Aorta (tissue), 5 donors: ENCODE results near the gene CDC45. TPM values are rescaled to one million over a fixed set of nuclear protein-coding genes. Genes with fewer than 3 reads are reported as not detected.
"Not testable (repeated sequence)": the region's sequence is repeated elsewhere in the genome, so short reads cannot be mapped to it uniquely, and the experiment has no call there.

Experiments
- ATAC-seq: fragments of 200-7000 bp; cut with Tn5 transposase; one replicate; pipeline ENCODE4 v1.9.1; 2022; ENCODE audit warnings: moderate library complexity; ENCODE audit not compliant: low FRiP score
- DNase-seq, 2 donors: peaks; one replicate each; pipeline ENCODE4 v3.0.0-alpha.2; 2020
- H3K27ac ChIP-seq, 2 donors: one replicate each; pipeline ENCODE4 v1.5.1; 2013; ENCODE audit warnings: low read length in 2 of 2, mild to moderate bottlenecking in 2 of 2, moderate library complexity in 2 of 2, control low read depth in 1 of 2, inconsistent platforms in 1 of 2, low read depth in 1 of 2
- H3K27me3 ChIP-seq, 2 donors: one replicate each; pipeline ENCODE4 v1.6.1; 2013; ENCODE audit warnings: control low read depth in 1 of 2, low read length in 1 of 2, mild to moderate bottlenecking in 1 of 2, moderate library complexity in 1 of 2; ENCODE audit not compliant: insufficient read depth in 2 of 2, control insufficient read depth in 1 of 2
- H3K36me3 ChIP-seq, 2 donors: one replicate each; pipeline ENCODE4 v1.6.1; 2013; ENCODE audit warnings: control low read depth in 1 of 2, low read length in 1 of 2, mild to moderate bottlenecking in 1 of 2; ENCODE audit not compliant: insufficient read depth in 2 of 2, control insufficient read depth in 1 of 2
- H3K4me1 ChIP-seq, 2 donors: one replicate each; pipeline ENCODE4 v1.6.1; 2013; ENCODE audit warnings: low read length in 2 of 2, control low read depth in 1 of 2, mild to moderate bottlenecking in 1 of 2, moderate library complexity in 1 of 2; ENCODE audit not compliant: insufficient read depth in 2 of 2, control insufficient read depth in 1 of 2
- H3K4me3 ChIP-seq, 2 donors: one replicate each; pipeline ENCODE4 v1.5.1; 2013; ENCODE audit warnings: low read length in 2 of 2, control low read depth in 1 of 2, mild to moderate bottlenecking in 1 of 2
- H3K9me3 ChIP-seq: one replicate; pipeline ENCODE4 v1.6.1; 2013; ENCODE audit warnings: mild to moderate bottlenecking, low read length; ENCODE audit not compliant: control insufficient read depth
- WGBS, 2 donors: extraction: QIAGEN DNeasy Blood & Tissue Kit; methylation state at CpG; one replicate each; pipeline ENCODE4 v1.1.7; 2013; 5-methylcytosine and 5-hydroxymethylcytosine counted together
- intact Hi-C, 2 donors: fragments of 100-400 bp; cut with DNase I; formaldehyde crosslinking; loops; one replicate each; pipeline versions ENCODE4 v1.14.2 to v1.15.0; 2022
- polyA plus RNA-seq, 2 donors: library from polyadenylated mRNA; stranded (reverse); fragments of 200-250 nt; gene quantifications; one replicate each; pipeline ENCODE4 v1.2.3, GENCODE V29; 2013
- total RNA-seq, 2 donors: library from RNA; stranded (reverse); fragmentation: NEBNext Ultra II Directional; extraction: Animal tissue kit (Norgen Biotek cat#: 25700); gene quantifications; one replicate each; pipeline ENCODE4 v1.2.1, GENCODE V29; 2021
- donor health status: healthy with polysubstance abuse.
- donor health status: Bipolar disorder and iron deficiency.
- donor health status: DM: no; HTN: no; CAD: no.
- donor health status: DM: no; HTN: no; CAD: no.
- donor health status: DM: yes; HTN: yes; CAD: no.

CDC45 gene
- total and polyA plus RNA-seq, 4 donors: 0.63 to 1.3 (median 0.85) TPM

GRCh38 chr22:19434829-19435580 is 44.7 kb upstream of the CDC45 start:
- ATAC-seq (no peak), DNase-seq (no peak)
- Histone ChIP-seq H3K4me1 (no peaks in the 10 kb centered on the region), H3K9me3 (no peaks in the 10 kb centered on the region), H3K36me3 (peaks cover 0 to 2% of the 10 kb centered on the region in 2 donors), H3K4me3 (no peak overlapping the region), H3K27ac (no peak overlapping the region), H3K27me3 (no peaks in the 10 kb centered on the region)
- 78 to 81% methylated on average over 2 of the region's 2 CpGs for WGBS, 2 donors
- intact Hi-C loops: loop anchor here (5.0 to 10.0 kb wide), 3 partner anchors 42 to 290 kb away; partner anchors contain the start of genes CDC45 (in 1 of the 2), ESS2 (in 1 of the 2), SLC25A1 (in 1 of the 2) and UFD1 (in 1 of the 2)

DNA sequence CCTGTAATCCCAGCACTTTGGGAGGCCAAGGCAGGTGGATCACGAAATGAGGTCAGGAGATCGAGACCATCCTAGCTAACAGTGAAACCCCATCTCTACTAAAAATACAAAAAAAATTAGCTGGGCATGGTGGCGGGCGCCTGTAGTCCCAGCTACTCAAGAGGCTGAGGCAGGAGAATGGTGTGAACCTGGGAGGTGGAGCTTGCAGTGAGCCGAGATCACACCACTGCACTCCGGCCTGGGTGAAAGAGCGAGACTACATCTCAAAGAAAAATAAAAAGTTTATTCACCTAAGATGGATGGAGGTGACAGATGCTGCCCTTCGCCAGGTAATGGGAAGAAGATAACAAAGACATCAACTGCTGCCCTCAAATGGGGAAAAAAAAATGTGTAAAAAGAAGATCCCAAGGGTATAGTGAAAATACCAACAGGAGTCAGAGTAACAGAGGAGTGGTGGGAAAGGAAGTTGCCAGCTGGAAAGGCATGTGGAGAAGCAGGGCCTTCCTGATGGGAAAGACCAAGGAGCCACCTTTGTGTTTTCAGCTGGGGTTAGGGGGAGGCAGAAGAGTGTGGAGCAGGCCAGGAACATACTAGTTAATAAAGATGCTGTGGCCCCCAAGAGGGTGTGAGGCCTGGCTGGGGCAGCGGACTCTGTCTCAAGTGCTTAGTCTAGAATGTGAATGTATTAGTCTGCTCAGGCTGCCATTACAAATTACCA is 43.1 kb upstream of the CDC45 start:
- H3K27me3 ChIP-seq, H3K9me3 ChIP-seq, H3K4me1 ChIP-seq, DNase-seq, H3K4me3 ChIP-seq, H3K36me3 ChIP-seq, ATAC-seq, H3K27ac ChIP-seq: not testable (repeated sequence)
- intact Hi-C loops: loop anchor here in 1 of 2 donors (10.0 kb wide), 1 partner anchor 292 kb away; the partner anchor contains the start of gene ESS2
- WGBS, 2 donors: 90 to 91% methylated on average over 9 of the region's 9 CpGs

DNA sequence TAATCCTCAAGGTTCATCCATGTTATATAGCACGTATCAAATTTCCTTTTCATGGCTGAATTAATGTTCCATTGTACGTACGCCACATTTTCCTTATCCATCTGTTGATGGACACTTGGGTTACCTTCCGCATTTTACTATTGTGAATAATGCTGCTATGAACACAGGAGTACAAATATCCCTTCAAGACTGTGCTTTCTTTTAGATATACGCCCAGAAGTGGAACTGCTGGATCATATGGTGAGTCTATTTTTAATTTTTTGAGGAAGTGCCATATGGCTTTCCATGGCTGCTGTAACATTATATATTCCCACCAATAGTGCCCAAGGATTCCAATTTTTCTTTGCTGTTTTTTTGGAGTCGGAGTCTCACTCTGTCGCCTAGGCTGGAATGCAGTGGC is 41.4 kb upstream of the CDC45 start:
- 62 to 69% methylated on average over 7 of the region's 7 CpGs for WGBS, 2 donors
- intact Hi-C loops: loop anchor here in 1 of 2 donors (10.0 kb wide), 1 partner anchor 293 kb away; the partner anchor contains the start of gene ESS2
- Histone ChIP-seq H3K4me1 (no peaks in the 10 kb centered on the region), H3K4me3 (no peak overlapping the region), H3K9me3 (no peaks in the 10 kb centered on the region), H3K27ac (no peak overlapping the region), H3K27me3 (no peaks in the 10 kb centered on the region), H3K36me3 (peaks cover 0 to 2% of the 10 kb centered on the region in 2 donors)
- DNase-seq (no peak), ATAC-seq (no peak)

- no peaks in the 10 kb centered on the region for H3K4me1 ChIP-seq
- no peak for DNase-seq
- H3K27me3 ChIP-seq: no peaks in the 10 kb centered on the region
- intact Hi-C loops: no loop called here
- H3K36me3 ChIP-seq: no peaks in the 10 kb centered on the region
- H3K9me3 ChIP-seq: no peaks in the 10 kb centered on the region
- WGBS, 2 donors: 74 to 86% methylated on average over 8 of the region's 8 CpGs
- no peak overlapping the region for H3K4me3 ChIP-seq
- ATAC-seq: no peak
- no peak overlapping the region for H3K27ac ChIP-seq
Observed at GRCh38 chr22:19440411-19441195, 39.1 kb upstream of the CDC45 start.

- intact Hi-C loops: no loop called here
- no peaks in the 10 kb centered on the region for H3K36me3 ChIP-seq
- H3K27ac ChIP-seq: no peak overlapping the region
- ATAC-seq (no peak), DNase-seq (no peak)
- H3K27me3 ChIP-seq: no peaks in the 10 kb centered on the region
- 91 to 93% methylated on average over 2 of the region's 2 CpGs for WGBS, 2 donors
- H3K4me1 ChIP-seq: no peaks in the 10 kb centered on the region
- H3K9me3 ChIP-seq: no peaks in the 10 kb centered on the region
- no peak overlapping the region for H3K4me3 ChIP-seq
Observed at GRCh38 chr22:19442166-19442565, 37.6 kb upstream of the CDC45 start.

DNA sequence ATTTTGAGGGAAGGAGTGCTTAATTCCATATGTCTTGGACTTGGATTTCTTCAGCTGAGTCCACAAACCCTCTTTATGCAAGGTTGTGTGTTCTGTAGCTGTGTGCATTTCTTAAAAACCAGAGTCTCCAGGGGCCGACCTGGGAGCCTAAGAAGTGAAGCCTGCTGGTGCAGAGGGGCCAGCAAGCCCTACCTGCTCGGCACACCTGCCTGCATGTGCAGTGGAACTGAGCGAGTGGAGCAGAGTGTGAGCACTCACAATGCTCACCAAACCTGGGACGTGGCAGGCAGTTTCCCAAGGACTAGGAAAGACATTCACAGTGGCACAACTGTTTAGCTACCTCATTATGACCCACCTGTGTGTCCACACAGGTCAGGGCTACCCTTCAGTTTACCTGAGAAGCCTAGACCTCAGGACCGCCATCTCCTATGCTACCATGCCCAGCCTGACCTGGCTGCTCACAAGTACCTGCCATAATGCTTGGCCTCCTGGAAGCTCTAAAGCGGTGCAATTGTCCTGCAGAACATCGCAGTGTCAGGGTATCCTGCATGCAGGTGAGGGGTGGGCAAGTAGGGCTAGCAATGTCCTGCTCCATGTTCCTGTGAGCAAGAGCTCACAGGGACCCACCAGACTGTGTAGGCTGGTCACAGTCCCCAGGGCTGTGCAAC is 36.0 kb upstream of the CDC45 start:
- Histone ChIP-seq H3K27me3 (no peaks in the 10 kb centered on the region), H3K9me3 (no peaks in the 10 kb centered on the region), H3K27ac (no peak overlapping the region), H3K4me1 (no peaks in the 10 kb centered on the region), H3K36me3 (no peaks in the 10 kb centered on the region), H3K4me3 (no peak overlapping the region)
- intact Hi-C loops: no loop called here
- ATAC-seq: no peak
- DNase-seq: no peak
- WGBS, 2 donors: 74 to 78% methylated on average over 7 of the region's 7 CpGs

DNA sequence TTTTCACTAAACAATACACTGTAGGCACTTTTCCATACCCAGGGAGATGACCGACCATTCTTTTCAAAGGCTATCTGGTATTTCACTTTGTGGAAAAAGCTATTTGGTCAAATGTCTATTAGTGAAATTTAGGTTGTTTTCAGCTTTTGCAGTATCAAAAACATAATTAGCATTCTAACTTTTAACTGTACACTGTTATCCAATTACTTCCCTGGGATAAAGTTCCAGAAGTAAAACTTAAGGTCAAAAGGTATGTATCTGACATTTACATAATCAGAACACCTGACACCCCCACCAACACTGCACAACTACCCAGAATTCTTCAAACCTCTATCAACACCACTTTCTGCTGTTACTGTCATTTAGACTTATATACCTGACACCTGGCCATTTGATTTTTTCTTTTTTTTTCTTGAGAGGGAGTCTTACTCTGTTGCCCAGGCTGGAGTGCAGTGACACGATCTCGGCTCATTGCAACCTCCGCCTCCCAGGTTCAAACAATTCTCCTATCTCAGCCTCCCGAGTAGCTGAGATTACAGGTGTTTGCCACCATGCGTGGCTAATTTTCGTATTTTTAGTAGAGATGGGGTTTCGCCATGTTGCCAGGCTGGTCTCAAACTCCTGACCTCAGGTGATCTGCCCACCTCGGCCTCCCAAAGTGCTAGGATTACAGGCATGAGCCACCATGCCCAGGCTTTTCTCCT is 34.3 kb upstream of the CDC45 start:
- WGBS, 2 donors: 86 to 88% methylated on average over 9 of the region's 9 CpGs
- H3K4me1 ChIP-seq, H3K27ac ChIP-seq, intact Hi-C loops, H3K9me3 ChIP-seq, ATAC-seq, H3K36me3 ChIP-seq, H3K4me3 ChIP-seq, DNase-seq, H3K27me3 ChIP-seq: not testable (repeated sequence)
